ENCODE data around the gene FNDC3B.

The FNDC3B gene

GRCh38 chr3:172121981-172122380, 82.6 kb downstream of the FNDC3B start:
- no peak for DNase-seq

- no peak for DNase-seq
Observed at GRCh38 chr3:172124271-172124670, 84.9 kb downstream of the FNDC3B start.

- DNase-seq = no peak
Observed at GRCh38 chr3:172125053-172125452, 85.7 kb downstream of the FNDC3B start.

GRCh38 chr3:172125963-172126457, 86.6 kb downstream of the FNDC3B start:
- no peak for DNase-seq

- DNase-seq = no peak
Observed at GRCh38 chr3:172126741-172127140, 87.4 kb downstream of the FNDC3B start.

GRCh38 chr3:172127141-172127540, 87.8 kb downstream of the FNDC3B start:
- DNase-seq = no peak

GRCh38 chr3:172127929-172128580, 88.7 kb downstream of the FNDC3B start:
- no peak for DNase-seq

GRCh38 chr3:172128858-172129257, 89.5 kb downstream of the FNDC3B start:
- DNase-seq = no peak

- DNase-seq = no peak
Observed at GRCh38 chr3:172129498-172129849, 90.1 kb downstream of the FNDC3B start.

GRCh38 chr3:172129850-172130716, 90.7 kb downstream of the FNDC3B start:
- peak; percentile 72 for DNase-seq

- no peak for DNase-seq
Observed at GRCh38 chr3:172130717-172131050, 91.3 kb downstream of the FNDC3B start.

GRCh38 chr3:172131746-172132145, 92.4 kb downstream of the FNDC3B start:
- no peak for DNase-seq

GRCh38 chr3:172132159-172132586, 92.8 kb downstream of the FNDC3B start:
- peak; percentile 64 for DNase-seq

GRCh38 chr3:172132721-172133311, 93.4 kb downstream of the FNDC3B start:
- DNase-seq = no peak

- no peak for DNase-seq
Observed at GRCh38 chr3:172133838-172134237, 94.5 kb downstream of the FNDC3B start.

- peak; percentile 55 for DNase-seq
Observed at GRCh38 chr3:172134352-172134751, 95.0 kb downstream of the FNDC3B start.

- DNase-seq = no peak
Observed at GRCh38 chr3:172135185-172135584, 95.8 kb downstream of the FNDC3B start.

GRCh38 chr3:172135820-172136219, 96.4 kb downstream of the FNDC3B start:
- DNase-seq = no peak

- no peak for DNase-seq
Observed at GRCh38 chr3:172136330-172136729, 97.0 kb downstream of the FNDC3B start.

GRCh38 chr3:172137287-172138192, 98.2 kb downstream of the FNDC3B start:
- no peak for DNase-seq

- no peak for DNase-seq
Observed at GRCh38 chr3:172138193-172138537, 98.8 kb downstream of the FNDC3B start.

- DNase-seq = peak; percentile 23
Observed at GRCh38 chr3:172138792-172139507, 99.6 kb downstream of the FNDC3B start.
